GM19324 (cell line): Measurements from ENCODE around the gene GPR183.
A peak's percentile ranks its signal among the peaks of the same experiment; 100 is the strongest.

Source experiments
- ATAC-seq: cut with Tn5 transposase; IDR thresholded peaks from one replicate; pipeline ENCODE4 v1.9.1; 2021; ENCODE audit warnings: mild to moderate bottlenecking, moderate library complexity; ENCODE audit not compliant: unreplicated experiment, low FRiP score

GPR183 gene, protein sequence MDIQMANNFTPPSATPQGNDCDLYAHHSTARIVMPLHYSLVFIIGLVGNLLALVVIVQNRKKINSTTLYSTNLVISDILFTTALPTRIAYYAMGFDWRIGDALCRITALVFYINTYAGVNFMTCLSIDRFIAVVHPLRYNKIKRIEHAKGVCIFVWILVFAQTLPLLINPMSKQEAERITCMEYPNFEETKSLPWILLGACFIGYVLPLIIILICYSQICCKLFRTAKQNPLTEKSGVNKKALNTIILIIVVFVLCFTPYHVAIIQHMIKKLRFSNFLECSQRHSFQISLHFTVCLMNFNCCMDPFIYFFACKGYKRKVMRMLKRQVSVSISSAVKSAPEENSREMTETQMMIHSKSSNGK

DNA sequence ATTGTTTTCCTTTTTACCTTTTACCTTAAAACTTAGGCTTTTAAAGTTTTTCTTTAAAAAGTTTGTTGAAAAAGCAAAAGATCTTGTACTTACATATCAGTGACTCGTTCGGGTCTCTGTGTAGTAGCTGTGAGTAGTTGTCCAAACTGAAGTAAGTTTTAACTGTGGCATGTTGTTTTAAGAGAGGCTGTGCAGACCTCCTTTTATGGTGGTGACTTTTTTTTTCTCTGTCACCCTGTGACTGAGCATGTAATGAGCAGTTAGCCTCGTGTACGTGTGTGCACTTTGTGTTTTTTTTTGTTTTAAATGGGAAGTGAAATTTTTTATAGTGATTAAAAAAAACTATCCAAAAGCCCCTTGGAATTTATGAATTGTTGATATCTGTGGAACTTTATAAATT is at the start of gene GPR183:
Gene GPR183 (minus strand): TSS at position 153 of the 400 bp plus-strand sequence. CDS start 11,254 bp downstream, outside the sequence.
- ATAC-seq, result peak; percentile 49

DNA sequence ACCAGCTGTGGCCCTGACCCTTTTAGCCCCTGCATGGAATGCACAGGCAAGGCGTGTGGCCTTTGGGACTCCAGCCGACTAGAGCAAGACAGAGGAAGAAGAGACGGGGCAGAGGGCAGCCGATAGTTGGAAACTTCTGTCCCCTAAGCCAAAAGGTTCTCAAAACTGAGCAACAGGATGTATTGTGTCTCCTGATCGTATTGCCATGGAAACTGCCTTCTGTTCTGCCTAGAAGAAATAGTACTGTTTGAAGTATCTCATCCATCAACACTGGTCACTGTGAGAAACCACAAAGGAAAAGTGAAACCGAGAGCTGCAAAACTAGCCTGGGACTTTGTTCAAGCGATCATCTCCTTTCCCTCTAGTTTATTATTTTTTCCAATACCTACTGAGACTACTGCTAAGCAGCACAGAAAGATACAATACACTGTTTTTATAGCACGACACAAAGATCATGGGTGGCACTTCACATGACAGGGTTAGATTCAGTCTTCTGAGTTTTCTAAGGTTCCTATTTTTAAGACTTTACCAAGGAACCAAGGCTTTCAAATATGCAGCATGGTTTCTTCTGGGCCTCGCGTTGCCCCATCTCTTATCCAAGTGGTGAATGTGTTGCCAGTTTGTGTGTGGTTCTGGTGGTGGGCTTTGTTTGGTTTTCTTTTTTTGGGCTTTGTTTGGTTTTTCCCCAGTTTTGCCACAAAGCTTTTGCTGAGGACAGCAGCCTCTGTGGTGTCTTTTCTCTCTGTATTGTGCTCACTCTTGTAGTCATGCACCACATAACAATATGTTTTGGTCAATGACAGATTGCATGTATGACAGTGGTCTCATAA is 49.3 kb upstream of the GPR183 start:
- peak; percentile 63 for ATAC-seq

GRCh38 chr13:99356012-99356261 is 48.7 kb upstream of the GPR183 start:
- ATAC-seq, result no peak

DNA sequence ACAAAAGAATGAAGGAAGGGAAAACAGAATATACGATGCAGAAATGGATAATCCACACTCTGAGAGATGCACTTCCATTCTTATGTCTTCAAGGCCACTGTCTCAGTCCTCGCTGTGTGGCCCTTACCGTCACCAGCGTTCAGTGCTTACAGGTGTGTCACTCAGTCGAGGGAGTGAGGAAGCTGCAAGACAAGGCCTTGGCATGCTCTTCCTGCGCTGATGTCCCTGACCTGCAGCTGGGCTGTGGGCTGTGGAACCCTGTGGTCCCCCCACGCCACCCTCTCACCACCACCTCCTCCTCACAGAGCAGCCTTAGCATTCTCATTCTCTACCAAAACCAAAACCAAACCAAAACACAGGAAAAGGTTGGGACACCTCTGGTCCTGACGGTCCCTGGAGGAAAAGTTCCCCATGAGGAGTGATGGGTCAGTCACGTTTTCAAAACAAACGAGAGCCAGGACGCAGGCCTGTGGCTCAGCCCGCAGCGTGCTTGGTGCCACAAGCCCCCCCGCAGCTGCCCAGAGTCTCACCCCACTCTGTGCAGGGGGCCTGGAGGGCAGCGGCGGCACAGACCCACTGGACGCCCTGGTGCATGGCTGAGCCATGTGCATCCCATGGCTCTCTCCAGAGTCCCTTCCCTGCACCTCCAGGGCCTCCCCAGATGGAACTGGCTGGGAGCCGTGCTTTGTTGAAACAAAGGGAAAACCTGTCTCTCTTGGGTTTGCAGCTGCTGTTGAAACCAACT is 48.2 kb upstream of the GPR183 start:
- ATAC-seq, result no peak

DNA sequence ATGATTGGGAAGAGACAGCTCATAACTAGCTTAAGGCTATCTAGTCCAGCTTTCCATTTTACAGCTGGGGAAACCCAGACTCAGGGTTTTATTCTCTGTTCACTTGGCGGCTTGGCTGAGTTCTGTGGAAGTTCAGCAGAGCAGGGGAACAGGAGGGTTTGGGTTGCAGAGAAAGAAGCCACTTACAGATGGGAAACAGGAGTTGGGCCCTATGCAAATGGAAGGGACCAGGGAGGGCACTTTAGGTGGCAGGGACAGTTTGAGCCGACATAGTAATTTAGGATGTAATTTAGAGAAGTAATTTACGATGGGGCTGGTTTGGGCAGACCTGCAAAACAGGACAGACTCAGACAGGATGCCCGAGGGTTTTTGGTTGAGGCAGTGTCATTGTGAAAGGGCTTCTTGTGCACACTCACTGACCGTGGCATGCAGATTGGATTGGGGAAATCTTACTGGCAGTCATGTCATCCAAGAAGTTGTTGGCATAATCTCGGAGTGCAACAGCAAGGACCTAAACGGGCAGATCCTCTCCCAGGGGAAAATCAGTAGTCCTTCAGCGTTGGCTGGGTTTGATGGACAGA is 47.3 kb upstream of the GPR183 start:
- ATAC-seq, result no peak

GRCh38 chr13:99353836-99354235 is 46.6 kb upstream of the GPR183 start:
- no peak for ATAC-seq

GRCh38 chr13:99353246-99353600 is 46.0 kb upstream of the GPR183 start:
- no peak for ATAC-seq

GRCh38 chr13:99352351-99353245 is 45.4 kb upstream of the GPR183 start:
- ATAC-seq, result no peak

DNA sequence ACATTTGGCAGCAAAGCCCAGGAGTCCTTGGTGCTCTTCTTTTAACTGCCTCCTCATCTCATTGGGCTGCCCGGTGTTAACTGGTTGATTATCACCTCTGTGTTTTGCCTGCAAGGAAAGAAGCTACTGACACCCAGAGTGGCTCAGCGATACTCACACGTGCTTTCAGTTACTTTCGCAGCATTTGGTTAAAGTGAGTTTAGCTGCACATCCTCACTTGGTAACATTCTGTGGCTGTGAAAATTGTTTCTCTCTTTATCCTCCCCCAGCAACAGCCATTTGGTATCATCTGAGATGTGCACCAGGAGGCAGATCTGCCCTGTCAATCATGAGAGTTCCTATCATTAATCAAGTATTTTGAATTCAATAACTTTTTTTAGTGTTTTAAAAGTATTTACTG is 44.6 kb upstream of the GPR183 start:
- no peak for ATAC-seq

- ATAC-seq, result no peak
Observed at GRCh38 chr13:99350191-99350590, 43.0 kb upstream of the GPR183 start.

DNA sequence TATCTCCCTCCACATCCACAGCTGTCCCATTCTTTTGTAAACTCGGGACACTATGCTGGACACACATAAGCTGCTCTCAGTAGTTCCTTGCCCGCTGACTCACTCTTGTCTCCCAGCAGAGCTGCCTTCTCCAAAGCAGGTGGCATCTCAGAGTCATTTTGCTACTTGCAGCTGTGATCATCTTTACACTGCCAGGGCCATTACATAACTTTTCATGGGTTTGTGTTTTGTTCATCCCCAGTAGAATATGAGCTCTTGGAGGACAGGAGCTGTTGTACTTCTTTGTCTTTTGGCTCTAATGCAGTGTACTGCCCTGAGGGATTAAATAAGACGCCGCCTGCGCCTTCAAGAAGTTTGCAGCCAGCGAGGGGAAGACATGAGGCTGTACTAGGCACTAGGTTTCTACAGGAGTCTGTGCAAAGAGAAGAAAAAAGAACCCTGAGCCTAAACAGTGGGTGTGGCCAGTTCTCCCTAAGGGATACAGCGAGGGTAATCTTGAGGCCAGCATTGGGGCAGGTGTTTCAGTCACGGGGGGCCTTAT is 40.8 kb upstream of the GPR183 start:
- no peak for ATAC-seq

DNA sequence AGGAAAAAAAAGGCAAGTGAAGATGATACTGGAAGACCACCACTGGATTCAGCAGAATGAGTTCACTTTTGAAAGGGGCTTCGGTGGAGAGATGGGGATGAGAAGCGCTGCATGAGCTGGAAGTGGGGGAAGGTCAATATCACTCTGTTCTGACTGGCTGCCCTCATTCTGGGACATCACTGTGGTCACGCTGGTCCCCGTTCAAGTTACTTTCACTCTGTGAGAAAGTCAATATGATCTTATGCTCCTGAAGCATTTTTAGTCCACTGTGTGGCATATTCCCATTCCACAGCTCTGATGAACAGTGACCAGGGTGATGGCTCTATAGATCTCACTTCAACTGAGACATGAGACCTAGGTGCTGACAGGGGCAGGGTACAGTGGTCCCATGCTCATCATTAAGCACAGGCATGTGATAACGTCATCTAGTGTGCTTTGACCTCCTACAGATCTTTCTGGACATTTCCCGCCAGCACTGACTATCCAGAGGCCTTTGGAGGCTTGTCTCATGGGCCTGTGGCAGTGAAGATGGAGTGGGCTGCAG is 40.2 kb upstream of the GPR183 start:
- no peak for ATAC-seq

- ATAC-seq, result no peak
Observed at GRCh38 chr13:99346335-99347042, 39.3 kb upstream of the GPR183 start.

DNA sequence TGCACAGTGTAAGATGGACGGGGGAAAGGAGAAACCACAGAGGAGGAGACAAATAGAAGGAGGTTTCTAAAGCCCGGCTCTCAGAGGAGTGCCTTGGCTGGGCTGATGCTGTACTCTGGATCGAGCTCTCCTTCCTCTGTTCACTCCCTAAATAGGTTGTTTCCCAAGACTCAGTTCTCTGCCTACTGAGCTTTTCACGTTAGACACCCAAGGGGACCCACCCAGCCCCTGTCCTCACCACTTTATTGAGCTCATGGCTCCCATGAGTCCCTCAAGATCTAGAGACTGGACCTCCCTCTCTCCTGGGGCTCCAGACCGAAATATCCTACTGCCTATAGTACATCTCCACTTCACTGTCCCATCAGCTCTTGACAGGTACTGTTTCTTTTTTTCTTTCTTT is 38.1 kb upstream of the GPR183 start:
- ATAC-seq, result no peak

DNA sequence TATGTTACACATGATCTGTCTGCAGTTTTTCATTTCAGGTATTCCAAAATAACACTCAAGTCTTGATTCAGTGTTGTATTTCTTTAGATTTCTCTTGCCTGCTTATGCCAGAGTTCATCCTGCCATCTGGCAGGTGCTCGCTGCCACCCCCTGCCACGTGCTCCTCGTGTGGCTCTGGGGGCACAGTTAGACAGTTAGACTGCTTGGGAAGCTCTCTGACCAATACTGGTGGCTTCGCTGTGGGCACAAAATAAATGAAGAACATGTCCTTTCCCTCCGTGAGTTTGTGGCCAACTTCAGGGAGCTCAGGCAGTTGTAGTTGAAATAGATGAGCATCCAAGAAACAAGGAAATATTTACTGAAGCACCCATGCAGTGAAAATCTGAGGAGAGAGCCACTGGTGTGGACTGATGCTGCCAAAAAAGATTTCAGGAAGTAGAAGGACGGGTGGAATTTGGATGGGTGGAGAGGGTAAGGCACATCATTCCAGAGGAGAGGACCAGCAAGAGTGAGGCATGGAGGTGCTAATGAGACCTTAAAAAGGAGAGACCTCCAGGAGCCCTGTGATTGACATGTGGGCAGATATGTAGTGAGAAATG is 37.5 kb upstream of the GPR183 start:
- no peak for ATAC-seq

GRCh38 chr13:99342723-99343315 is 35.6 kb upstream of the GPR183 start:
- ATAC-seq, result no peak

DNA sequence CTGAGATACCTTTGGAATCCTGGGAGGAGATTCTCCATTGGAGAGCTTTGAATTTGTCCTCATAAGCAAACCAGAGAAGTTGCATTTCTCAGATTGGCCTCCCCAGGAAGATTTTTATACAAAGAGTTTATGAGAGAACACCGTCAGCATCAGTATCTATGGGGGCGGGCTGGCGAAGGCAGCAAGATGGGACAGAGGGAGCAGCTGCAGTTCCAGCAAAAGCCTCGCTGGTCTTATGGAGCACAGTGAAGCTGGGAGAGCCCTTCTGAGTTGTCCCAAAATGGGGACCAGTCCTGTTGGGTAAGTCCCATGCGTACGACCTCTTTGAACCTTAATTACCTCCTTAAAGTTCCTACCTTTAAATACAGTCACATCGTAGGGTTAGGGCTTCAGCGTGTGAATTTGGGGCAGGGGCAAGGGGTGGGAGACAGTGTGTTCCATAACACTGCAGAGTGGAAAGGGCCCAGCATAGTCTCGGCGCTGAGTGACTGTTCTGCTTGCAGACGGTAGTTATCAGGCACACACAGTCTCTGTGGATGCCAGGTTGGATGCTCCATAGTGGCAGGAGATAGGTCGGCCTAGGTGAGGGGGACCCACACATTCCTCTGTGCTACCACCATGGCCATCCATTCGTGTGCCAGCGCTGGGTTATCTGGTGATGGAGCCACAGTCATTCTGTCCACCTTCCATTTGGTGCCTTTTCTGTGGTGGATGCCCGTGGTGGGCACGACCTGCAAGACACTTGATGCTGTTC is 34.9 kb upstream of the GPR183 start:
- ATAC-seq, result no peak
